Mononuclear cell (primary cell): ENCODE data around the gene LRRC72. TPM values are rescaled to one million over a fixed set of nuclear protein-coding genes. Genes with fewer than 3 reads are reported as not detected.
"Not testable (repeated sequence)": the region's sequence is repeated elsewhere in the genome, so short reads cannot be mapped to it uniquely, and the experiment has no call there.

Experiments
- H3K27me3 ChIP-seq: 2 replicates; pipeline ENCODE4 v1.6.0; 2011; ENCODE audit warnings: low read length, control low read depth; ENCODE audit not compliant: insufficient read depth
- H3K4me1 ChIP-seq: 2 replicates; pipeline ENCODE4 v1.5.1; 2011; ENCODE audit warnings: mild to moderate bottlenecking, low read length, control low read depth; ENCODE audit not compliant: insufficient read depth
- H3K4me3 ChIP-seq: 2 replicates; pipeline ENCODE4 v1.5.1; 2011; ENCODE audit warnings: mild to moderate bottlenecking, low read length, moderate library complexity
- H3K9me3 ChIP-seq: 2 replicates; pipeline ENCODE4 v1.5.1; 2011; ENCODE audit warnings: low read depth, mild to moderate bottlenecking, control low read depth, low read length
- total RNA-seq: library from RNA; depleted of rRNA; stranded (reverse); fragments of >200 nt; gene quantifications from one replicate; pipeline ENCODE4 v1.2.3, GENCODE V29; 2012

The LRRC72 gene
- total RNA-seq: not detected

- Histone ChIP-seq H3K9me3 (no peaks in the 10 kb centered on the region), H3K27me3 (no peaks in the 10 kb centered on the region), H3K4me3 (no peak within 1 kb of the TSS), H3K4me1 (no peaks in the 10 kb centered on the region)
Observed at GRCh38 chr7:16526742-16527540, at the start of gene LRRC72. LRRC72 (plus strand) TSS chr7:16526825; CDS start chr7:16526953, 128 bp downstream.

GRCh38 chr7:16479161-16479560 is 47.5 kb upstream of the LRRC72 start:
- Histone ChIP-seq H3K27me3 (no peaks in the 10 kb centered on the region), H3K9me3 (no peaks in the 10 kb centered on the region), H3K4me3 (no peak overlapping the region), H3K4me1 (no peaks in the 10 kb centered on the region)

GRCh38 chr7:16479591-16479990 is 47.0 kb upstream of the LRRC72 start:
- H3K4me1 ChIP-seq: no peaks in the 10 kb centered on the region
- no peaks in the 10 kb centered on the region for H3K9me3 ChIP-seq
- no peaks in the 10 kb centered on the region for H3K27me3 ChIP-seq

GRCh38 chr7:16484453-16485158 is 42.0 kb upstream of the LRRC72 start:
- Histone ChIP-seq H3K4me3 (no peak overlapping the region), H3K27me3 (no peaks in the 10 kb centered on the region), H3K9me3 (no peaks in the 10 kb centered on the region), H3K4me1 (no peaks in the 10 kb centered on the region)

More at GRCh38 chr7:16479591-16479990, 47.0 kb upstream of the LRRC72 start:
- H3K4me3 ChIP-seq: no peak overlapping the region

GRCh38 chr7:16491148-16491547 is 35.5 kb upstream of the LRRC72 start:
- Histone ChIP-seq H3K9me3 (no peaks in the 10 kb centered on the region), H3K4me1 (no peaks in the 10 kb centered on the region), H3K4me3 (no peak overlapping the region), H3K27me3 (no peaks in the 10 kb centered on the region)

- H3K27me3 ChIP-seq: no peaks in the 10 kb centered on the region
- H3K4me3 ChIP-seq: no peak overlapping the region
- H3K4me1 ChIP-seq: no peaks in the 10 kb centered on the region
- H3K9me3 ChIP-seq: no peaks in the 10 kb centered on the region
Observed at GRCh38 chr7:16492513-16493062, 34.0 kb upstream of the LRRC72 start.

- Histone ChIP-seq H3K9me3 (no peaks in the 10 kb centered on the region), H3K4me3 (no peak overlapping the region), H3K4me1 (no peaks in the 10 kb centered on the region), H3K27me3 (no peaks in the 10 kb centered on the region)
Observed at GRCh38 chr7:16493266-16493665, 33.4 kb upstream of the LRRC72 start.

GRCh38 chr7:16494551-16494950 is 32.1 kb upstream of the LRRC72 start:
- no peaks in the 10 kb centered on the region for H3K4me1 ChIP-seq
- H3K4me3 ChIP-seq: no peak overlapping the region
- no peaks in the 10 kb centered on the region for H3K9me3 ChIP-seq
- no peaks in the 10 kb centered on the region for H3K27me3 ChIP-seq

- H3K9me3 ChIP-seq: no peaks in the 10 kb centered on the region
- no peak overlapping the region for H3K4me3 ChIP-seq
- H3K4me1 ChIP-seq: no peaks in the 10 kb centered on the region
- no peaks in the 10 kb centered on the region for H3K27me3 ChIP-seq
Observed at GRCh38 chr7:16494955-16495719, 31.5 kb upstream of the LRRC72 start.

GRCh38 chr7:16498122-16498521 is 28.5 kb upstream of the LRRC72 start:
- Histone ChIP-seq H3K4me1 (no peaks in the 10 kb centered on the region), H3K4me3 (no peak overlapping the region), H3K27me3 (no peaks in the 10 kb centered on the region), H3K9me3 (no peaks in the 10 kb centered on the region)

GRCh38 chr7:16502303-16502702 is 24.3 kb upstream of the LRRC72 start:
- no peaks in the 10 kb centered on the region for H3K4me1 ChIP-seq
- no peaks in the 10 kb centered on the region for H3K9me3 ChIP-seq
- no peak overlapping the region for H3K4me3 ChIP-seq
- no peaks in the 10 kb centered on the region for H3K27me3 ChIP-seq

GRCh38 chr7:16504019-16504418 is 22.6 kb upstream of the LRRC72 start:
- H3K9me3 ChIP-seq: no peaks in the 10 kb centered on the region
- H3K4me1 ChIP-seq: no peaks in the 10 kb centered on the region
- no peak overlapping the region for H3K4me3 ChIP-seq
- H3K27me3 ChIP-seq: no peaks in the 10 kb centered on the region

- H3K4me1 ChIP-seq, H3K9me3 ChIP-seq, H3K27me3 ChIP-seq, H3K4me3 ChIP-seq: not testable (repeated sequence)
Observed at GRCh38 chr7:16506422-16506821, 20.2 kb upstream of the LRRC72 start.

GRCh38 chr7:16509829-16510228 is 16.8 kb upstream of the LRRC72 start:
- Histone ChIP-seq H3K9me3 (no peaks in the 10 kb centered on the region), H3K27me3 (no peaks in the 10 kb centered on the region), H3K4me3 (no peak overlapping the region), H3K4me1 (no peaks in the 10 kb centered on the region)

GRCh38 chr7:16511314-16511713 is 15.3 kb upstream of the LRRC72 start:
- Histone ChIP-seq H3K4me3 (no peak overlapping the region), H3K27me3 (no peaks in the 10 kb centered on the region), H3K9me3 (no peaks in the 10 kb centered on the region), H3K4me1 (no peaks in the 10 kb centered on the region)
